GM18867 (cell line): Measurements from ENCODE around the gene LPAR3.

Source experiments
- ATAC-seq: cut with Tn5 transposase; IDR thresholded peaks from one replicate; pipeline ENCODE4 v1.9.1; 2021; ENCODE audit warnings: mild to moderate bottlenecking, moderate library complexity; ENCODE audit not compliant: unreplicated experiment

The LPAR3 gene

GRCh38 chr1:84780000-84780716 lies 112.8 kb downstream of the LPAR3 start:
- no peak for ATAC-seq

DNA sequence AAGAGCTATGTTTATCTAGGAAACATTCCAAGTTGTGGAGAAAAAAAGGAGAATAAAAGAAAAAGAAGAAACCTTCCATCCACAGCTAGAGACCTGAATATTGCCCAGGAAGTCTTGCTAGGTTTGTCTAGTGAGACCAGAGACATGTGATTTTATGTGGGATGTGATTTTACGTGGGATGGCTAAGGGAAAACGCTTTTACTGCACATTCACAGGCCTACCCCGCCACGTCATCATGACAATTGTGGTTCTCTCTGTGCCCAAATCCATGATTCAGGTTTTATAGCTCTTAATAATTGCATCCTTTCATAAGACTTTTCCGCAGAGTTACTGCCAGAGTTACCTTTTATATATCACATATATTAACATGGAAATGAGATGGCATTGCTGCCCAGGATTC lies 116.4 kb downstream of the LPAR3 start:
- no peak for ATAC-seq

- no peak for ATAC-seq
Observed at GRCh38 chr1:84775535-84775920, 117.5 kb downstream of the LPAR3 start.

DNA sequence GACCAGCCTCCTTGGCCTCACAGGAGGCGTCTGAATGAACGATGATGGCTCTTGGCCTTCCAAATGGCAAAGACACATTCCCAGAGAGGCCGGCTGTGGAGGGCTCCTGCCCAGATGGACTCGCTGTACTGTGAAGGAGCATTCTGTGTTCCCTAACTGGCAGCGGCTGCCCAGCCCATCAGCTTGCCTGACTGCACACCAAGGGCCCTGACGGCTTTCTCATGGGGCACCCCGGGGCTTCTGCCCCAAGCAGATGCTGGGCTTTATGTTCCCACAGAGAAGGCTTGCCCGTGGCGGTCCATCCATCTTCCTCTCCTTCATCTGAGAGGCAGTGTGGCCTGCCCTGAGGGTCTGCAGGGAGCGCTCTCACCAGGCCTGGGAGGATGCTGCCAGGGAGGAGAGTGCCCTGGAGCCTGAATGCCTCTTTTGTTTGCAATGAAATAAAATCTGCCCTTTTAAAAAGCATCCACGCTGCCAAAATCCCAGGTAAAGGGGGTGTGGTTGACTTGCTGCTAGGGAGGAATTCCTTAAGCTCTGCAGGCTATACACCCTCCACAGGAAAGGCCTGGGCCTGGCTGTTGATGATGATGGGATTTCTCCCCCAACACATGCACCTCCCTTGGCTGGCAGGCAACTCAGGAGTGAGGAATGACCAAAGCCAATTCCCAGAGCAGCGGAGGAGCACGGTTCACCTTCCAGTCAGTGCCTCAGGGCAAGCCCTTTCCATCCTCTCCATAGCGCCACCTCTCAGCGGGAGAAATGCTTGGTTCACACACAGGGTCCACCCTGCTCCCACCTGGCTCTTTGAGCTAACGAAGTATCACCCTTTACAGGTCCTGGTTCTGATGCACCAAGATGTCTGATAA lies 118.1 kb downstream of the LPAR3 start:
- no peak for ATAC-seq

DNA sequence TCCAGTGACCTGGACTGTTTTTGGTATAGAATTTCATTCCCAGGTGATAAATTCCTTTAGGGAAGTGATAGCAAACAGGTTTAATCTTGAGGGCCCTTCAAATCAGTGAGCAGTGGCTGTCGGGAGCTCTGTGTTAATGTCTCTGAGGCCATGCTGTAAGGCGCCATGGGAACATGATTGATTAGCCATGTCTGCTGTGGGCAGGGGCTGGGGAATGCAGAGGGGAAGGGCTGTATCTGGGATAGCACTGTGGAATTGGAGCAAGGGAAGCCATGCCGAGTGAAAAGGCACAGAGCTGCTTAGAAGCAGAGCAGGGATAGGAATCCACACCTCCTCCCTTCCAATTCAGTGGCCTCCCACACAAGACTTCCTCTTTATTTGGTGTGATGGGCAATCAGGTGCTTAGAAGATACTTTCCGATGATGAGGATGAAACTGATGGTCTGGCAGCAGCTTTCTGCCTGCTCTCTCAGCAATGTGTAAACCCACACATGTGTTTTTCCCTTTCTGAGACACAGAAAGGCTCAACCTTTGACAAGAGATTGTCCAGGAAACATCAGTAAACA lies 119.0 kb downstream of the LPAR3 start:
- ATAC-seq, result no peak

DNA sequence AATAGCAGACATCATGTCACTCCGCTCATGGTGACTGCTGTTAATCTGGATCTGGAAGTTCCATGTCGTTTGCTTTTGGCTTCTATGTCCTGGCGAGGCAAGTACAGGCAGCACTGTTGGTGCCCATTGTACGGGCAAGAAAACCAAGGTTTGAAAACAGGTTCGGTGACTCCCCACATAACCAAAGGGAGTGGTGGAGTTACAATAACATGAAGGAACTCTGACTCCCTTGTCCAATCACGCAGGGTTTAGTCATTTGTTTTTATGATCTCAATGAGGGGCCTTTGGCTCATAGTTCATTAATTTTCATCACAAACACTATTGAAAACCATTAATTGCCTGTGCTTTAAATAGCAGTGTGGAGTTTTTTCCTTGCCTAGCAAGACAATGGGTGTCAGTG lies 119.8 kb downstream of the LPAR3 start:
- no peak for ATAC-seq

DNA sequence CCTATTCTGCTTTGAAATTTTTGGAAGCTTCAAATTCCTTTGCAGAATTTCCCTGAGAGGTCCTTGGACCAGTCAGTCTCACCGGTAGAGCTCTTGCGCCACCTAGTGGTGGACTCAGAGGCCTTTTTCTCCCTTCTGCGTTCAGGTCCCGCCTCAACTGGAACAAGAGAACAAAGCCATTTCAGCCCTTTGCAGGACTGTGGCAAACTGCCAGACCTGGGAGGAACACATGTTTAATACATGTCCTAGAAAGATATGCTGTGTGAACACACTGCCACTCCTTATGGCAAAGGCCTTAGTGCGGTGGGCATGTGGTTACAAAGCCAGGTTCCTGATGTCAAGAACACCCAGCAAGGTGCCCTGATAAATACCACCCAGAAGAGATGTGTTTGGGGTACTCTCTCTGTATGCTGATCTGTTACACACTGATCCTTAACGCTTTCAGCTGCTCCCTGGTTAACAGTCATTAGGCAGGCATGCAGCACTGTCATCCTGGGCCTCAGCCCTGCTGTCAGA lies 120.5 kb downstream of the LPAR3 start:
- ATAC-seq, result no peak

DNA sequence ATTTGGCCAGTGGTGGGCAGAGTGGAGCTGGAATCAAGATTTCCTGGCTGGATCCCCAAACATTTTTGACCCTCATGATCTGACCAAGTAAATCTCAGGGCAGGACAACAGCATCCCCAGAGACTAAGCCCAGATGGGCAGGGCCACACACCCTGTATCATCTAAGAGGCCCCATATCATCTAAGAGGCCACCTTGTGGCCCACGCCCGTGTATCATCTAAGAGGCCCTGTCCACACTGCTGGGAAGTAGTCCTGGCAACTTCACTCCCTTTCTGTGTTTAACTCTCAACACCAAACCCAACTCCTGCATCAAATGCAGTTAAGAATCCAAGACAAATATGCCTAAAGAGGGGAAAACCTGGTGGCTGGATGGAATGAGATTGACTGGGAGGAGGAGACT lies 121.1 kb downstream of the LPAR3 start:
- ATAC-seq, result no peak

- no peak for ATAC-seq
Observed at GRCh38 chr1:84770481-84770880, 122.5 kb downstream of the LPAR3 start.

DNA sequence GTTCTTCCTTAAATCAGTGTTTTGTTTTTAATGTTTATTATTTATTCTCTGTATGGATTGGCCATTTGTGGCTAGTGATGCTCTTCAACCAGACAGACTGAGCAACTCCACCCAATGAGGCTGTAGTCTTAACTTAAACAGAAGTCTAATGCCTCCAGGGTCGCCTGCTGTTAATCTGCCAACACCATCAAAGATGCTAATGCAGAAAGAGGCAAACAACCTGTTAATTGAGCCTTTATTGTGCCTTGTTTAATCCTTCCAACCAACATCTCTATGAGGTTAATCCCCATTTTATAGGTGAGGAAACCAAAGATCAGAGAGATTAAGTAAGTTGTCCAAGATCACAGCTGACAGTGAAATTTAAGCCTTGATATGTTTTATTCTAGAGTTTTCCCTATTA lies 123.4 kb downstream of the LPAR3 start:
- ATAC-seq, result no peak

- no peak for ATAC-seq
Observed at GRCh38 chr1:84768634-84769033, 124.4 kb downstream of the LPAR3 start.

DNA sequence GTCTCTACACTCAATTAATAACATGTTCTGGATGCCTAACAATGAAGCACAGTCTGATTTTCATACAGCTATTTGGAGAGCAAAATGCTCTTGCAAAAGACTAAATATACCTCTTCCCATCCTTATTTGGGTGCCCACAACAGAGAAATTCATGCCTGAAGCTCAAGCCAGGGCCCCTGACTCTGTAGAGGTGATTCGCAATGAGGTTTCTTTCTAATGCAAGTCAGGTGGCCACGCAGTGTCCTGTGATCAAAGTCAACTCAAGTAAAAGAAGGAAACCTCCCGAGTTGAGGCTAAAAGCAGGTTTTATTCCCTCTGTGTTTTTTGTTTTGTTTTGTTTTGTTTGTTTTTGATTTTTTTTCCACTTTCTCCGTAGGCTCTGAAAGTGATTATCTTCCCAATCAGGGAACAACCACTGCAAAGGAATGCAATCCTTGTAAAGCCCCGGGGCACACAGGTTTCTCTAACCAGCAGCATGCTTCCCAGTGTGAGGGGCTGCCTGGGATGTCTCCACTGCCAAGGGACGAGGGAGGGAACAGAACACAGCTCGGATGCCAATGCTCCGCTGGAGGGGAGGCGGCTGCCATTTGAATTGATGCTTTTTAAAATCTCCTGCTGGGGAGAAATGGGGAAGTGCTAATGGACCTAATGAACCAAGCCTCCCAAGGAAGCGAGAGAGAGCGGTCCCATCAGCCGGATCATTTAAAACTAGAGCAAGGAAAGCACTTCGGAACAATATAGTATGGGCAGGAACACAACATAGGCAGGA lies 128.9 kb downstream of the LPAR3 start:
- ATAC-seq, result no peak

GRCh38 chr1:84762664-84763063 lies 130.3 kb downstream of the LPAR3 start:
- no peak for ATAC-seq
